Suprapubic skin (tissue), 3 donors: ENCODE results near the gene TM6SF1.

Experiments
- EP300 ChIP-seq: sonication (generic); formaldehyde crosslinking; IDR thresholded peaks from one replicate; pipeline ENCODE4 v1.6.1; 2017; ENCODE audit warnings: antibody characterized with exemption
- POLR2A ChIP-seq, 2 donors: fragments of 450-650 bp; IDR thresholded peaks; one replicate each; pipeline ENCODE4 v1.6.1; 2017; ENCODE audit warnings: antibody characterized with exemption in 2 of 2, mild to moderate bottlenecking in 2 of 2, moderate library complexity in 2 of 2
- TF ChIP-seq, protein P1 (sequence below), 2 donors: fragments of 200-600 bp in 1 of 2; fragments of 450-650 bp in 1 of 2; sonication (generic) in 1 of 2; IDR thresholded peaks; one replicate each; pipeline ENCODE4 v1.5.1; 2016 to 2019; ENCODE audit warnings: antibody characterized with exemption in 2 of 2, mild to moderate bottlenecking in 1 of 2, moderate library complexity in 1 of 2

DNA sequence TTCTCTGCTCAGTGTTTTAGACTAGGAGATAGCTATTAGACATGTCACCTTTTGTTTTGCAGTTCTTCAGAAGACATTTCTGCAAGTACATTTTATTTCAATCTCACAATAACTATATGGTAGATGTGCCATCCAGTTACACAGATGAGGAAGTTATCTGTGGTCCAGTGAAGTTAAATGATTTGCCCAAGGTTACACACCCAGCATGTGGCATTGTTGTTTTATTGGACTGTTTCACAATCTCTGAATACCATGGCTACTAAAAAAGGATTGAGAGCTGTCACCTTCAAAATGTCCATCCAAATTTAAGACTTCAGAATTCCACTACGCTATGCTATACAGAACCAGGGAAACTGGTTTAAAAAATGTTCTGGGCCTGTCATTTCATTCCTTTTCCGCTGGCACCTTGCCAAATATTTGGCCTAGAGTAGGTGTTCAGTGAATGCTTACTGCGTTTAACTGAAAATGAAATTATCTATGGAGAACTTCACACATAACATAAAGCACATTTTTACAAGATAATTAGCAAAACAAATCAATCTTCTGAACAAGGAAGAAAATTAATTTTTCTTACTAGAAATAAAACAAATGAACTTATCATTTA, 20.2 kb downstream of the TM6SF1 start:
- TF ChIP-seq, protein P1, sequence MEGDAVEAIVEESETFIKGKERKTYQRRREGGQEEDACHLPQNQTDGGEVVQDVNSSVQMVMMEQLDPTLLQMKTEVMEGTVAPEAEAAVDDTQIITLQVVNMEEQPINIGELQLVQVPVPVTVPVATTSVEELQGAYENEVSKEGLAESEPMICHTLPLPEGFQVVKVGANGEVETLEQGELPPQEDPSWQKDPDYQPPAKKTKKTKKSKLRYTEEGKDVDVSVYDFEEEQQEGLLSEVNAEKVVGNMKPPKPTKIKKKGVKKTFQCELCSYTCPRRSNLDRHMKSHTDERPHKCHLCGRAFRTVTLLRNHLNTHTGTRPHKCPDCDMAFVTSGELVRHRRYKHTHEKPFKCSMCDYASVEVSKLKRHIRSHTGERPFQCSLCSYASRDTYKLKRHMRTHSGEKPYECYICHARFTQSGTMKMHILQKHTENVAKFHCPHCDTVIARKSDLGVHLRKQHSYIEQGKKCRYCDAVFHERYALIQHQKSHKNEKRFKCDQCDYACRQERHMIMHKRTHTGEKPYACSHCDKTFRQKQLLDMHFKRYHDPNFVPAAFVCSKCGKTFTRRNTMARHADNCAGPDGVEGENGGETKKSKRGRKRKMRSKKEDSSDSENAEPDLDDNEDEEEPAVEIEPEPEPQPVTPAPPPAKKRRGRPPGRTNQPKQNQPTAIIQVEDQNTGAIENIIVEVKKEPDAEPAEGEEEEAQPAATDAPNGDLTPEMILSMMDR (IDR thresholded peaks at IDR 0.05) = no peak
- TF ChIP-seq POLR2A (IDR thresholded peaks at IDR 0.05) = no peak
- TF ChIP-seq EP300 = no peak
